Mononuclear cell (primary cell): Measurements from ENCODE around the gene PIGX. TPM values are rescaled to one million over a fixed set of nuclear protein-coding genes. Genes with fewer than 3 reads are reported as not detected.
"Not testable (repeated sequence)": the region's sequence is repeated elsewhere in the genome, so short reads cannot be mapped to it uniquely, and the experiment has no call there.

Source experiments
- H3K27me3 ChIP-seq: 2 replicates; pipeline ENCODE4 v1.6.0; 2011; ENCODE audit warnings: low read length, control low read depth; ENCODE audit not compliant: insufficient read depth
- H3K4me1 ChIP-seq: 2 replicates; pipeline ENCODE4 v1.5.1; 2011; ENCODE audit warnings: mild to moderate bottlenecking, low read length, control low read depth; ENCODE audit not compliant: insufficient read depth
- H3K4me3 ChIP-seq: 2 replicates; pipeline ENCODE4 v1.5.1; 2011; ENCODE audit warnings: mild to moderate bottlenecking, low read length, moderate library complexity
- H3K9me3 ChIP-seq: 2 replicates; pipeline ENCODE4 v1.5.1; 2011; ENCODE audit warnings: low read depth, mild to moderate bottlenecking, control low read depth, low read length
- total RNA-seq: library from RNA; depleted of rRNA; stranded (reverse); fragments of >200 nt; gene quantifications from one replicate; pipeline ENCODE4 v1.2.3, GENCODE V29; 2012

PIGX gene
- total RNA-seq, 1 donor: 14.2 TPM

- Histone ChIP-seq H3K4me1 (peaks cover 52% of the 10 kb centered on the region), H3K9me3 (no peaks in the 10 kb centered on the region), H3K4me3 (no peak overlapping the region), H3K27me3 (no peaks in the 10 kb centered on the region)
Observed at GRCh38 chr3:196694202-196694638, 18.0 kb upstream of the PIGX start.

GRCh38 chr3:196694941-196695848, 17.0 kb upstream of the PIGX start:
- peaks cover 42% of the 10 kb centered on the region for H3K4me1 ChIP-seq
- no peaks in the 10 kb centered on the region for H3K27me3 ChIP-seq
- no peak overlapping the region for H3K4me3 ChIP-seq
- no peaks in the 10 kb centered on the region for H3K9me3 ChIP-seq

GRCh38 chr3:196695849-196696226, 16.3 kb upstream of the PIGX start:
- no peaks in the 10 kb centered on the region for H3K27me3 ChIP-seq
- no peaks in the 10 kb centered on the region for H3K9me3 ChIP-seq
- no peak overlapping the region for H3K4me3 ChIP-seq
- peaks cover 39% of the 10 kb centered on the region for H3K4me1 ChIP-seq

GRCh38 chr3:196697270-196697669, 14.9 kb upstream of the PIGX start:
- no peaks in the 10 kb centered on the region for H3K27me3 ChIP-seq
- H3K9me3 ChIP-seq: no peaks in the 10 kb centered on the region
- H3K4me1 ChIP-seq: peaks cover 26% of the 10 kb centered on the region
- H3K4me3 ChIP-seq: no peak overlapping the region

- H3K4me3 ChIP-seq: no peak overlapping the region
- H3K27me3 ChIP-seq: no peaks in the 10 kb centered on the region
- H3K4me1 ChIP-seq: peaks cover 4% of the 10 kb centered on the region
- no peaks in the 10 kb centered on the region for H3K9me3 ChIP-seq
Observed at GRCh38 chr3:196699749-196700148, 12.4 kb upstream of the PIGX start.

GRCh38 chr3:196700801-196701200, 11.4 kb upstream of the PIGX start:
- H3K9me3 ChIP-seq: no peaks in the 10 kb centered on the region
- H3K4me3 ChIP-seq: no peak overlapping the region
- H3K4me1 ChIP-seq: peaks cover 4% of the 10 kb centered on the region
- no peaks in the 10 kb centered on the region for H3K27me3 ChIP-seq

GRCh38 chr3:196706327-196706726, 5.8 kb upstream of the PIGX start:
- no peak overlapping the region for H3K4me3 ChIP-seq
- H3K27me3 ChIP-seq: no peaks in the 10 kb centered on the region
- H3K9me3 ChIP-seq: no peaks in the 10 kb centered on the region

GRCh38 chr3:196706731-196707130, 5.4 kb upstream of the PIGX start:
- peaks cover 19% of the 10 kb centered on the region for H3K4me1 ChIP-seq
- H3K27me3 ChIP-seq: no peaks in the 10 kb centered on the region
- H3K4me3 ChIP-seq: no peak overlapping the region
- H3K9me3 ChIP-seq: no peaks in the 10 kb centered on the region

More at GRCh38 chr3:196706327-196706726, 5.8 kb upstream of the PIGX start:
- H3K4me1 ChIP-seq: peaks cover 15% of the 10 kb centered on the region

GRCh38 chr3:196707566-196707965, 4.6 kb upstream of the PIGX start:
- Histone ChIP-seq H3K4me1 (peaks cover 19% of the 10 kb centered on the region), H3K9me3 (no peaks in the 10 kb centered on the region), H3K27me3 (no peaks in the 10 kb centered on the region), H3K4me3 (no peak overlapping the region)

GRCh38 chr3:196708467-196708866, 3.7 kb upstream of the PIGX start:
- no peaks in the 10 kb centered on the region for H3K27me3 ChIP-seq
- H3K9me3 ChIP-seq: no peaks in the 10 kb centered on the region
- peaks cover 27% of the 10 kb centered on the region for H3K4me1 ChIP-seq
- no peak overlapping the region for H3K4me3 ChIP-seq

- peaks cover 25% of the 10 kb centered on the region for H3K4me1 ChIP-seq
- H3K9me3 ChIP-seq: no peaks in the 10 kb centered on the region
- H3K4me3 ChIP-seq: peak overlapping the region; percentile 69
- no peaks in the 10 kb centered on the region for H3K27me3 ChIP-seq
Observed at GRCh38 chr3:196712514-196713413, 587 bp downstream of the PIGX start.

- H3K9me3 ChIP-seq, H3K27me3 ChIP-seq, H3K4me3 ChIP-seq: not testable (repeated sequence)
- H3K4me1 ChIP-seq: peaks cover 11% of the 10 kb centered on the region
Observed at GRCh38 chr3:196717162-196717561, 5.0 kb downstream of the PIGX start.

- Histone ChIP-seq H3K4me1 (no peaks in the 10 kb centered on the region), H3K9me3 (no peaks in the 10 kb centered on the region), H3K4me3 (no peak overlapping the region), H3K27me3 (no peaks in the 10 kb centered on the region)
Observed at GRCh38 chr3:196721097-196721496, 8.9 kb downstream of the PIGX start.

GRCh38 chr3:196726788-196727675, 14.9 kb downstream of the PIGX start:
- Histone ChIP-seq H3K27me3 (no peaks in the 10 kb centered on the region), H3K4me1 (peaks cover 4% of the 10 kb centered on the region), H3K9me3 (no peaks in the 10 kb centered on the region), H3K4me3 (no peak overlapping the region)
